GM13977 (cell line): ENCODE data around the gene NPHS1.

Experiments used
- DNase-seq: peaks from one replicate; pipeline ENCODE4 v3.0.0; 2012; ENCODE audit warnings: low spot score
- CTCF ChIP-seq: IDR thresholded peaks from 2 replicates; pipeline ENCODE4 v1.5.1; 2012; ENCODE audit warnings: mild to moderate bottlenecking, control low read depth; ENCODE audit not compliant: insufficient read depth; ENCODE audit errors: extremely low read depth, missing control alignments
- in situ Hi-C: fragments of 300-500 bp; cut with MboI; formaldehyde crosslinking; loops from one replicate; pipeline ENCODE4 v1.12.0; 2022; ENCODE audit warnings: low sequenced_read_pairs, low pct_unique_long_range_greater_than_20kb, mixed read lengths, inconsistent platforms; ENCODE audit not compliant: unreplicated experiment

NPHS1 gene

GRCh38 chr19:35860818-35861639 is 8.7 kb upstream of the NPHS1 start:
- no peak for DNase-seq
- in situ Hi-C loops = no loop called here
- TF ChIP-seq CTCF = no peak

DNA sequence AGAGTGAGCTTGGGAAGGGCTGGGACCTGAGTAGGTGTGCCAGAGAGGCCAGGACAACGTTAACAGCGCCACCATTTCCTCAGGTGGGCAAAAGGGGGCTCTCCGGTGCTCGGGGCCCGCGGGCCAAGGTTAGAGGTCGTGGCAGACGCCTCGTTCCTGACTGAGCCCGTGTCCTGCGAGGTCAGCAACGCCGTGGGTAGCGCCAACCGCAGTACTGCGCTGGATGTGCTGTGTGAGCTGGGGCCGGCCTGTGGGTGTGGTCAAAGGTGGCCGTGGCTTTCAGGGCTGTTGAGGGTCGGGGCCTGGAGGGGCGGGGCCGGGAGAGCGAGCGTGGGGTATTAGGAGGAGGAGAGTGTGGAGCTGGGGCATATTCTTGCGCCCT is 8.1 kb upstream of the NPHS1 start:
- TF ChIP-seq CTCF = no peak
- DNase-seq = no peak
- in situ Hi-C loops = no loop called here

- in situ Hi-C loops = no loop called here
- no peak for DNase-seq
- no peak for TF ChIP-seq CTCF
Observed at GRCh38 chr19:35859414-35859813, 7.1 kb upstream of the NPHS1 start.

DNA sequence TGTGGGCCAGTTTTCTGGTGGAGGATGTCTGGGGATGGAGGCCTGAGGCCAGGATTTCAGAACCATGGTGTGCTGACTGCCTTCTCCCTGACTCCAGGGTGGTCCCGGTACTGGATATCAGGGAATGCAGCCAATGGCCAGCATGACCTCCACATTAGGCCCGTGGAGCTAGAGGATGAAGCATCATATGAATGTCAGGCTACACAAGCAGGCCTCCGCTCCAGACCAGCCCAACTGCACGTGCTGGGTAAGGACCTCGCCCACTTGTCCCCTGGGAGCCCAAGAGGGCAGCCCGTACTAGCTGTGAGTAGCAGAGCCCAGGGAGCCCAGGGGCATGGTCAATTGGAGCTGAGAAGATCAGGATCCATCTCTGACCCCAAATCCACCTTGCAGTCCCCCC is 6.0 kb upstream of the NPHS1 start:
- in situ Hi-C loops = no loop called here
- no peak for TF ChIP-seq CTCF
- no peak for DNase-seq

- in situ Hi-C loops = no loop called here
- TF ChIP-seq CTCF = no peak
- peak; percentile 60 for DNase-seq
Observed at GRCh38 chr19:35856546-35857149, 4.3 kb upstream of the NPHS1 start, which contains the start of gene KIRREL2. Gene KIRREL2 (plus strand): TSS chr19:35856911. CDS start chr19:35857120, 209 bp downstream.

GRCh38 chr19:35853038-35853756 is 893 bp upstream of the NPHS1 start:
- no peak for DNase-seq
- in situ Hi-C loops = no loop called here

More at GRCh38 chr19:35853038-35853756, 893 bp upstream of the NPHS1 start:
- TF ChIP-seq CTCF = no peak
